ENCODE data around the gene PSMD2. TPM values are rescaled to one million over a fixed set of nuclear protein-coding genes. Genes with fewer than 3 reads are reported as not detected.

PSMD2 gene
- polyA plus RNA-seq, 1 donor from 2014 or later = 319 TPM

DNA sequence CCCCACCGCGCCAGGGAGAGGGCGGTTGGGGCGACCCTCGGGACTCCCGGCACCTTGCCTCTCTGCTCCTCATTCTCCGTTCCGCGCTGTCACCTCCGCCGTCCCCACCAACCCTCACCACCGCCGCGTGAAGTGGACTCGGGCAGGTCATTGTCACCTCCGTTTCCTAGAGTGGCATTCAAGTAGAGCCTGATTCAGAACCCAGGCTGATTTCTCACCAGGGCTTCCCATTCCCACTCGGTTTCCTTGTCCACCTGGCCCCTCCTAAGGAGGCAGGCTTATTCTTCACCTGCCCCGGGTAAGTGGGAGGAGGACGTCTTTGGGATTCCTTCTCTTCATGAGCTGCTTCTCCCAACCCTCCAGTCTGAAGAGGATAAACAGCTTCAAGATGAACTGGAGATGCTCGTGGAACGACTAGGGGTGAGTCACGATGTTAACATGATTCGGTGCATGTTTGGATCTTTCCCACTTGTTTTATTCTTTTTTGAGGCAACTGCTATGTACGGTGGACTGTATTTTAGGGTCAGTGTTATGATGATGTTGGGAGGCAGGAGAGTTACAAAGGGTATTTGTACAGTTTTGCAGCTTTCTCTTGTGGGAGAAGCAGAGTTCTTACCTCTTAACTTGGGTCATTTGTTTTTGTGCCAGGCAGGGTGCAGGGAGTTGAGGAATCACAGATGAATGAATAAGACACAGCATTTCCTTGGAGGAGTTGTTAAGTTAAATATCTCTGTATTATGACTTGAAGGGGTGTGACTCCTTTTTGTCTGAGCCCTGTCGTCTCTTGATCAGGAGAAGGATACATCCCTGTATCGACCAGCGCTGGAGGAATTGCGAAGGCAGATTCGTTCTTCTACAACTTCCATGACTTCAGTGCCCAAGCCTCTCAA, 692 bp downstream of the PSMD2 start:
- TF ChIP-seq EZH2 (IDR thresholded peaks at IDR 0.05; ENCODE audit: borderline replicate concordance, insufficient read depth, low read length, poor library complexity, severe bottlenecking) = no peak
- peak; percentile 46 for TF ChIP-seq MXI1 (conservative IDR thresholded peaks at IDR 0.05; ENCODE audit: poor library complexity, severe bottlenecking)
- no peak for TF ChIP-seq POLR2AphosphoS5 (IDR thresholded peaks at IDR 0.05)
- TF ChIP-seq, protein P1, sequence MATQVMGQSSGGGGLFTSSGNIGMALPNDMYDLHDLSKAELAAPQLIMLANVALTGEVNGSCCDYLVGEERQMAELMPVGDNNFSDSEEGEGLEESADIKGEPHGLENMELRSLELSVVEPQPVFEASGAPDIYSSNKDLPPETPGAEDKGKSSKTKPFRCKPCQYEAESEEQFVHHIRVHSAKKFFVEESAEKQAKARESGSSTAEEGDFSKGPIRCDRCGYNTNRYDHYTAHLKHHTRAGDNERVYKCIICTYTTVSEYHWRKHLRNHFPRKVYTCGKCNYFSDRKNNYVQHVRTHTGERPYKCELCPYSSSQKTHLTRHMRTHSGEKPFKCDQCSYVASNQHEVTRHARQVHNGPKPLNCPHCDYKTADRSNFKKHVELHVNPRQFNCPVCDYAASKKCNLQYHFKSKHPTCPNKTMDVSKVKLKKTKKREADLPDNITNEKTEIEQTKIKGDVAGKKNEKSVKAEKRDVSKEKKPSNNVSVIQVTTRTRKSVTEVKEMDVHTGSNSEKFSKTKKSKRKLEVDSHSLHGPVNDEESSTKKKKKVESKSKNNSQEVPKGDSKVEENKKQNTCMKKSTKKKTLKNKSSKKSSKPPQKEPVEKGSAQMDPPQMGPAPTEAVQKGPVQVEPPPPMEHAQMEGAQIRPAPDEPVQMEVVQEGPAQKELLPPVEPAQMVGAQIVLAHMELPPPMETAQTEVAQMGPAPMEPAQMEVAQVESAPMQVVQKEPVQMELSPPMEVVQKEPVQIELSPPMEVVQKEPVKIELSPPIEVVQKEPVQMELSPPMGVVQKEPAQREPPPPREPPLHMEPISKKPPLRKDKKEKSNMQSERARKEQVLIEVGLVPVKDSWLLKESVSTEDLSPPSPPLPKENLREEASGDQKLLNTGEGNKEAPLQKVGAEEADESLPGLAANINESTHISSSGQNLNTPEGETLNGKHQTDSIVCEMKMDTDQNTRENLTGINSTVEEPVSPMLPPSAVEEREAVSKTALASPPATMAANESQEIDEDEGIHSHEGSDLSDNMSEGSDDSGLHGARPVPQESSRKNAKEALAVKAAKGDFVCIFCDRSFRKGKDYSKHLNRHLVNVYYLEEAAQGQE (IDR thresholded peaks at IDR 0.05; ENCODE audit: borderline replicate concordance) = no peak
- TF ChIP-seq SMC3 (conservative IDR thresholded peaks at IDR 0.05; ENCODE audit: poor library complexity) = peak; percentile 28
- TF ChIP-seq TAF1 (IDR thresholded peaks at IDR 0.05; ENCODE audit: low read depth) = no peak
- no peak for TF ChIP-seq RAD21 (conservative IDR thresholded peaks at IDR 0.05)
- TF ChIP-seq EP300 (conservative IDR thresholded peaks at IDR 0.05; ENCODE audit: poor library complexity, severe bottlenecking) = no peak
- TF ChIP-seq, protein P2, sequence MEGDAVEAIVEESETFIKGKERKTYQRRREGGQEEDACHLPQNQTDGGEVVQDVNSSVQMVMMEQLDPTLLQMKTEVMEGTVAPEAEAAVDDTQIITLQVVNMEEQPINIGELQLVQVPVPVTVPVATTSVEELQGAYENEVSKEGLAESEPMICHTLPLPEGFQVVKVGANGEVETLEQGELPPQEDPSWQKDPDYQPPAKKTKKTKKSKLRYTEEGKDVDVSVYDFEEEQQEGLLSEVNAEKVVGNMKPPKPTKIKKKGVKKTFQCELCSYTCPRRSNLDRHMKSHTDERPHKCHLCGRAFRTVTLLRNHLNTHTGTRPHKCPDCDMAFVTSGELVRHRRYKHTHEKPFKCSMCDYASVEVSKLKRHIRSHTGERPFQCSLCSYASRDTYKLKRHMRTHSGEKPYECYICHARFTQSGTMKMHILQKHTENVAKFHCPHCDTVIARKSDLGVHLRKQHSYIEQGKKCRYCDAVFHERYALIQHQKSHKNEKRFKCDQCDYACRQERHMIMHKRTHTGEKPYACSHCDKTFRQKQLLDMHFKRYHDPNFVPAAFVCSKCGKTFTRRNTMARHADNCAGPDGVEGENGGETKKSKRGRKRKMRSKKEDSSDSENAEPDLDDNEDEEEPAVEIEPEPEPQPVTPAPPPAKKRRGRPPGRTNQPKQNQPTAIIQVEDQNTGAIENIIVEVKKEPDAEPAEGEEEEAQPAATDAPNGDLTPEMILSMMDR (IDR thresholded peaks at IDR 0.05; ENCODE audit: poor library complexity, severe bottlenecking) = no peak
- no peaks in the 10 kb centered on the region for H3K27me3 ChIP-seq (ENCODE audit: insufficient read depth, low read depth, low read length)
- H3F3A ChIP-seq (ENCODE audit: insufficient read depth, low read length, poor library complexity, severe bottlenecking) = no peaks in the 10 kb centered on the region
- H3K4me3 ChIP-seq (ENCODE audit: low read length) = peak overlapping the region; percentile 96
- peaks cover 21% of the 10 kb centered on the region for H3K79me2 ChIP-seq (replicated peaks; ENCODE audit: insufficient read depth, low read length)
- H3K9me2 ChIP-seq (ENCODE audit: insufficient read depth, low read length) = no peaks in the 10 kb centered on the region
- H3K36me3 ChIP-seq (ENCODE audit: insufficient read depth, low read length) = no peaks in the 10 kb centered on the region
- peak overlapping the region; percentile 84 for H3K27ac ChIP-seq (ENCODE audit: low read length)
- peak overlapping the region; percentile 65 for H3K4me2 ChIP-seq (ENCODE audit: low read length)
- H3K9me3 ChIP-seq (ENCODE audit: low read length) = no peaks in the 10 kb centered on the region
- H3K9ac ChIP-seq (ENCODE audit: low read length) = peak overlapping the region; percentile 92
- no peaks in the 10 kb centered on the region for H4K20me1 ChIP-seq (ENCODE audit: insufficient read depth)
- H2AFZ ChIP-seq (ENCODE audit: low read depth, low read length) = peak overlapping the region; percentile 80

DNA sequence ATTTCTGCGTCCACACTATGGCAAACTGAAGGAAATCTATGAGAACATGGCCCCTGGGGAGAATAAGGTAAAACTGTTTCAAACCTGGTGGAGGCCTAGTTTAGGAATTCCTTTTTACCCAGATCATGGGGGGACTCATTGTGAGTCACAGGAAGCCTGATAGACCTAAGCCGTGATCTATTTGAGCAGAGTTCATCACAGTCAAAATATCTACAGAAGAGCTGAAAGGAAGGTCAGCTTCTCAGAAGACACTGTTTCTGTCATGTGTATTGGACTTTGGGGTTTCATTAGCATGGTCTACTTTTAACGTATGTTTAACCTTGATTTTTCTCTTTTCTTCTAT, 1.3 kb downstream of the PSMD2 start:
- peak overlapping the region; percentile 92 for H3K9ac ChIP-seq (ENCODE audit: low read length)
- H3K4me2 ChIP-seq (ENCODE audit: low read length) = peak overlapping the region; percentile 65
- H3F3A ChIP-seq (ENCODE audit: insufficient read depth, low read length, poor library complexity, severe bottlenecking) = no peaks in the 10 kb centered on the region
- H2AFZ ChIP-seq (ENCODE audit: low read depth, low read length) = no peak overlapping the region
- no peak for TF ChIP-seq TAF1 (IDR thresholded peaks at IDR 0.05; ENCODE audit: low read depth)
- TF ChIP-seq, protein P1 (IDR thresholded peaks at IDR 0.05; ENCODE audit: borderline replicate concordance) = no peak
- TF ChIP-seq POLR2AphosphoS5 (IDR thresholded peaks at IDR 0.05) = no peak
- no peak for TF ChIP-seq RAD21 (conservative IDR thresholded peaks at IDR 0.05)
- no peak for TF ChIP-seq SMC3 (conservative IDR thresholded peaks at IDR 0.05; ENCODE audit: poor library complexity)
- no peak for TF ChIP-seq MXI1 (conservative IDR thresholded peaks at IDR 0.05; ENCODE audit: poor library complexity, severe bottlenecking)
- H3K79me2 ChIP-seq (replicated peaks; ENCODE audit: insufficient read depth, low read length) = peaks cover 21% of the 10 kb centered on the region
- no peaks in the 10 kb centered on the region for H3K9me3 ChIP-seq (ENCODE audit: low read length)
- no peaks in the 10 kb centered on the region for H3K36me3 ChIP-seq (ENCODE audit: insufficient read depth, low read length)
- H4K20me1 ChIP-seq (ENCODE audit: insufficient read depth) = no peaks in the 10 kb centered on the region
- H3K9me2 ChIP-seq (ENCODE audit: insufficient read depth, low read length) = no peaks in the 10 kb centered on the region
- peak overlapping the region; percentile 96 for H3K4me3 ChIP-seq (ENCODE audit: low read length)
- no peak overlapping the region for H3K27ac ChIP-seq (ENCODE audit: low read length)
- H3K27me3 ChIP-seq (ENCODE audit: insufficient read depth, low read depth, low read length) = no peaks in the 10 kb centered on the region

Measured in neural cell (in vitro differentiated cells).